GM12891 (cell line): ENCODE results near the gene STARD4.

Experiments
- POLR2A ChIP-seq: IDR thresholded peaks from 2 replicates; pipeline ENCODE4 v1.6.1; 2011; ENCODE audit warnings: low read depth, low read length, control low read depth
- POLR2AphosphoS5 ChIP-seq: IDR thresholded peaks from 2 replicates; pipeline ENCODE4 v1.6.1; 2011; ENCODE audit warnings: low read depth, low read length, control low read depth
- POU2F2 ChIP-seq: IDR thresholded peaks from 2 replicates; pipeline ENCODE4 v1.6.1; 2011; ENCODE audit warnings: low read depth, mild to moderate bottlenecking, control low read depth, low read length, moderate library complexity
- SPI1 ChIP-seq: IDR thresholded peaks from 2 replicates; pipeline ENCODE4 v1.6.1; 2011; ENCODE audit warnings: low read depth, low read length, control low read depth
- TAF1 ChIP-seq: IDR thresholded peaks from 2 replicates; pipeline ENCODE4 v1.6.1; 2011; ENCODE audit warnings: low read depth, low read length, control low read depth

DNA sequence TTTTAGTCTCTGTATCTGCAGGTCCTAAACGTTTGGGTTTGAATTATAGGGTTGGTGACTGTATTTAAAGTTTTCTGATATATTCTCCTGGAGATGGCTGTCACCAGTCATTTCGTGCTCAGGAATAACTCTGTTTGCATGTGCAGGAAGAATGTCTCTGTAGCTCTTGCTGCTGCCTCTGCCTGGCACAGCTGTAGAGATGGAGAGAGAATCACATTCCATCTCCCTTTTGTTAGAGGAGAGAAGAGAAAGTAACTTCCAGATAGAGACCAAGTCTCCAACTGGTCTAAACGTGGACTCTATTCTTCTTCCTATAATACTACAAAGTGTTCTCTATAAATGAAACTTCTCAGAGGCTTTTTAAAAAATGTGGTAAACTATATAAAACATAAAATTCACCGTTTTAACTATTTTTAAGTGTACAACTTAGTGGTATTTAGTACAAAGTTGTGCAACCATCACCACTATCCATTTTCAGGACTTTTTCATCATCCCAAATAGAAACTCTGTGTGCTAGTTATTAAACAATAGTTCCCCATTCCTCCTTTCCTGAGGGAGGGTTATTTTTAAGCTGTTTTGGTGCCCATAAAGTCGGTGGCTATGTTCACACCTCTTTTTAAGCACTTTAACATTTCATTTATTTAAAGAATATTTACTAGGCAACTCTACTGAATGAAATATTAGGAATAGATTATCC is 20.7 kb upstream of the STARD4 start:
- TF ChIP-seq TAF1 (no peak), POU2F2 (no peak), POLR2A (no peak), POLR2AphosphoS5 (no peak), SPI1 (no peak)
